ENCODE data around the gene NFASC.

NFASC gene

DNA sequence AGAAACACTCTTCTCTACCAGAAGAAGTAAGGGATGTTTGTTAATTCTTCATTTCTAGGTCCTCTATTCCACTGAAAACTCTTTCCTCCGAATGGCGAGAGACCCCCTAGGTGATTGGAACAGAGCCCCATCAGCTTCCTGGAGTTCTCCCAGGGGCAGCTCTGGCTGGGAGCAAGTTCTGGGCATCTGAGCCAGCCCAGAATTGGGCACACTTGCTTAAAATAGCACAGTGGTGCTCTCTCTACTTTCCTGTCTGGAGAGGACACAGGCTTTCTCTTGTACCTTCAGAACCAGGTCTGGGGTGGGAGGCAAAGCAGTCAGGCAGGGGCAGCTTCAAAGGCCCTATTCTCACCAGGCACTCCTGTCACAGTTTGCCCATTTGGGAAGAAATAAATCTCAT, 89.2 kb downstream of the NFASC start:
- DNase-seq (ENCODE audit: low spot score) = no peak

DNA sequence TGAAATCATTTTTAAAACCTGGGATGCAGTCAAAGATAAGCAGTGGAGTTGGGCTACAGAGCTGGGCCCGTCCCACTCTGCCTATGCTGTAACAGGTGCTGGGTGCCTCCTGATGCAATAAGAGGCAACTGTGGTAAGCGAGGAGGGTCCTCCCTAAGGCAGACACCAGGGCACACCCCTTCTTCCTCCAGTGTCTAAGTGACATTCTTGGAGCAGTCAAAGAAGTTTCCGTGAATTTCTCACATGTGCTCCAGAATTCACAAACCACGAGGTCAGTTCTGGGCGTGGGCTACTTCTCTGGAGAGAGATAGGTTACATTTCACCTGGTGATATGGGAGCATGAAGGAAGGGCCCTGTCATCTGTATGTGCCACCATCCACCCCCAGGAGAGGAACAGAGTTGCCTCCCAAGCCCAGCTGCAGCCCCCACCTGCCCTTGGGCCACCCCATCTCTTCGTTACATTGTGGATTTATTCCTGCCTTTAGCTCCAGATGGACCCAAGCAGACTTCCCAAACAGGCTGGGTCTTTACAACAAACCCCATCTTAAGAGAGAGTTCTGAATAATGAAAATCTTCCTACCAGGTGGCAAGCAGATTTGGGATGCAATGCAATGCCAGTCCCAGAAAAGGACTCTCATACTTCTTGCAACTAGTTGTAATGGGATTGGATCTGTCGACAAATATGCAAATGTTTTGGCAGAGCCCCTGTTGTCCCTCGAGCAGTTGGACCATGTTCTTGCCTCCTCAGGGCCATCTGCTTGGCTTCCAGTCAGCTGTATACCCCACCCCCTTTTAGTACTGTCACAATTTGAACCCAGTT, 89.9 kb downstream of the NFASC start:
- peak; percentile 30 for DNase-seq (ENCODE audit: low spot score)

- DNase-seq (ENCODE audit: low spot score) = no peak
Observed at GRCh38 chr1:204961765-204962419, 91.2 kb downstream of the NFASC start.

GRCh38 chr1:204962742-204963632, 92.3 kb downstream of the NFASC start:
- no peak for DNase-seq (ENCODE audit: low spot score)

DNA sequence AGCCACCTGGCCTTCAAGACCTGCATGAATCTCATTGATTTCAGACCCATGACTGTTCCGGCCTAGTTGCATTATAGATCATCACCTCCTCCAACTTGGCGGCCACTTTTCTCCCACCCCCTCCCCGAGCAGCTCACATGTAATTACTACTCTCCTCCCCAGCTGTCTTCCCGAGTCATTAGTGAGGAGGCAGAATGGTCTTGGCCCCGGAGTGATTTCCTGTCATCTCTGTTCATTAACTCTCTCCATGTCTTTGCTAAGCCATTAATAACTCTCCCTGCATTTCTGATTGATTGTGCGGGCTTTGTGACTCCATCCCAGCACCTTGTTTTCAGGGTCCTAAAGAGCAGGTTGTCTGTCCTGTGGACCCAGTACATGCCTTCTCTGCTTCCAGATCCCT, 96.8 kb downstream of the NFASC start:
- no peak for DNase-seq (ENCODE audit: low spot score)

- no peak for DNase-seq (ENCODE audit: low spot score)
Observed at GRCh38 chr1:204968135-204968534, 97.5 kb downstream of the NFASC start.

DNA sequence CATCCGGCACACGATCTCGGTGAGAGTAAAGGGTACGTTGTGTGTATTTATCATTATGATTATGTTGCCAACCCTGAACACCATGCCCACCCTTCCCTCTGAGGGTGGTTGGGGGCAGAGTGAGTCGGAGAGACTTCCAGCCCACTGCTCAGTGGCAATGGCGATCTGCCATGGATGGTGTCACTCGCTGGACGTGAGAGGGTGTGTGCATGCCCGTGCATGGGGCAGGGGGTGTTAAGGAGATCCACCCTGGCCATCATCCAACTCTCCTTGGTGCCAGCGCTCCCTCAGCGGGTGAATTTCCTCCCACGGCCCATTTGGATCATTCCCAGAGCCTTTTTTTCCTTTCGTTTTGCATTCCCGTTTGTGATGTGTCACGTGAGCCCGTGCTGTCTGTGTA, 98.3 kb downstream of the NFASC start:
- DNase-seq (ENCODE audit: low spot score) = no peak

- no peak for DNase-seq (ENCODE audit: low spot score)
Observed at GRCh38 chr1:204970937-204971336, 100.3 kb downstream of the NFASC start.

DNA sequence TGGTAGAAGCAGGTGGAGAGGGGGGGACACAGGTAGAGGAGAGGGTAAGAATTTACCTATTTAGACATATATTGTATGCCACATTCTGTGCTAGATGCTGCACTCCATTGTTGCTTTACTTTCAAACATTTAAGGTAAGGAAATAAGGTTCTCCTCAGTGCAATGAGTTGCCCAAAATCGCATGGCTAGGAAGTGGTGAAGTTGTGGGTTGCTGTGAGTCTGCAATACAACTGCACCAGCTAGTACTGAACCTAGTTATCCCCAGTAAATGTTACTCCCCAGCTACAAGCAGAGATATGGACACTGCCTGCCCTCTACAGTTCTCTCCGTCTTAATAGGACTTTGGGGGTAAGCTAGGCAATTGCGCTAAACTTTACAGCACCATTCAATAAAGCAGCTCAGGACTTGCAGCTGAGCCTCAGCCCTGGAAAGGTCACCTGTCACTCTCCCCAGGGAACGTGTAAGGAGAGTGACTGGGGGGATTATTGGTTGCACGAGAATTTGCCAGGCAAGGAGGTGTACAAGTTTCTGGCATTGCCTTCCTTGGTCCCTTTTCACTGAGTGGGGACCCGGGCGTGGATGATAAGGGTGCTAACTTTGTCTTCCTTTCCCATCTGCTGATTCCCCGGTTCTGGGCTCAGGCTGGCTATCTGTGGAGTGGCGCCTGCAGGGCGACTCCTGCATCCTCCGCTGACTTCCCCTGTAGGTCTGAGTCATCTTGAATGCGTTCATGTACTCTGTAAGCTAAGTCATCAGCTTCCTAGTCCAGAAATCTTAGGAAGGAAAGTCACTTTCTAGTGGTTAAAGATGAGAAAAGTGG, 101.1 kb downstream of the NFASC start:
- peak; percentile 20 for DNase-seq (ENCODE audit: low spot score)

GRCh38 chr1:204972426-204972825, 101.8 kb downstream of the NFASC start:
- no peak for DNase-seq (ENCODE audit: low spot score)

DNA sequence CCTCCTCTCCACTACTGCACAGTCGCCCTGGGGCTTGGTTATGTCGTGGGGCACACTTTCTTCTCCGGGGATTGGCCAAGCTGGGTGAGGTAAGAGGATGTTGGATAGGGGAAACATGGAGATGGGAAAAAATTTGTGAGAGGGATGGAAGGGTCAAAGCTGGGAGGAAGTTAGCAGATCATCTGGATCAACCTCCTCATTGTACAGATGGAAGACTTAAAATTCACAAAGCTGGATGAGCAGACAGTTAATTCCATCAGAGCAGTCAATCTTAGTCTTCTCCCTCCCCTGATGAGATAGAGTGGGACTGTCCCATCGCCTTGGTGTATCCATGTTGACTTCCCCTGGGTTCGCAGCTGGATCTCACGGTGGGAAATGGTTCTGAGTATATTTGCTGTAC, 102.8 kb downstream of the NFASC start:
- DNase-seq (ENCODE audit: low spot score) = no peak

DNA sequence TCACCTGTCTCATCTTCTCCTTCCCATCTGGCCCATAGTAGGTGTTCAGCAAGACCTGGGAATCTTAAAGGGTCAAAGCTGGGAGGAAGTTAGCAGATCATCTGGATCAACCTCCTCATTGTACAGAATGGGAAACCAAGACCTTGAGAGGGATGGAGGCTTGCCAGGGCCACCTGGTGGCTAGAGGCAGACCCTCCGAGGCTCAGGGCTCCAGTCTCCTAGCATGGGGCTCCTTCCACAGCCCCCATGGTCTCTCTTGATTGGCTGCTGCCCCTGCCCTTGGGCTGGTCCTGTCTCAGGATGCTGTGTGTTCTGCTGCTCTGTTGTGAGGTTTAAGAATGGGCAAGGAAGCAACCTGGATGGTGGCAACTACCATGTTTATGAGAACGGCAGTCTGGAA, 103.7 kb downstream of the NFASC start:
- no peak for DNase-seq (ENCODE audit: low spot score)

DNA sequence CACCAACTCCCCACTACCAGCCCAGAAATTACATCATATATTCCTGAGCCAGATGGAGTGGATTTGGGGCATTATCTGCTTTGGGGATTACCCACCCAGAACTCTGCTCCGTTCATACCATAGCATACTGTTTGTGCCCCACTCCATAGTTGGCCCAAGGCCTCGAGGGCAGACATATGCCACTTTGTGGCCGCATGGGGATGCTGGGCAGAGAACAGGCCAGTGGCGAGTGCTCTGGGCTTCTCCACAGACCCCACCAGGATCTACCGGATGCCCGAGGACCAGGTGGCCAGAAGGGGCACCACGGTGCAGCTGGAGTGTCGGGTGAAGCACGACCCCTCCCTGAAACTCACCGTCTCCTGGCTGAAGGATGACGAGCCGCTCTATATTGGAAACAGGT, 104.4 kb downstream of the NFASC start:
- DNase-seq (ENCODE audit: low spot score) = no peak

GRCh38 chr1:204975568-204976235, 105.0 kb downstream of the NFASC start:
- peak; percentile 32 for DNase-seq (ENCODE audit: low spot score)

DNA sequence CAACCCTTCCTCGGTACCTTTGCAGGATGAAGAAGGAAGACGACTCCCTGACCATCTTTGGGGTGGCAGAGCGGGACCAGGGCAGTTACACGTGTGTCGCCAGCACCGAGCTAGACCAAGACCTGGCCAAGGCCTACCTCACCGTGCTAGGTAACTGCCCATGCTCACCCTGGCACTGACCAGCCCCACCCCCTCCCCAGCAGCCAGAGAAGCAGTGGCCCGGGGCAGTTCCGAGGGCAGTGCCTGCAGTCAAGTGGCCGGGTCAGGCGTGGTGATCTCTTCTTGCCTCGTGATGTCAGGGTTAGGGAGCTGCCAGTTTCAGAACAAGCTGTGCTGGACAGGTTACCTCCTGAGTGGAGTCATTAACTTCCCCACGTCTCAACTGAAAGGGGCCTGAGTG, 106.0 kb downstream of the NFASC start:
- DNase-seq (ENCODE audit: low spot score) = no peak

- DNase-seq (ENCODE audit: low spot score) = no peak
Observed at GRCh38 chr1:204977318-204977717, 106.7 kb downstream of the NFASC start.

- no peak for DNase-seq (ENCODE audit: low spot score)
Observed at GRCh38 chr1:204978782-204979181, 108.1 kb downstream of the NFASC start.

DNA sequence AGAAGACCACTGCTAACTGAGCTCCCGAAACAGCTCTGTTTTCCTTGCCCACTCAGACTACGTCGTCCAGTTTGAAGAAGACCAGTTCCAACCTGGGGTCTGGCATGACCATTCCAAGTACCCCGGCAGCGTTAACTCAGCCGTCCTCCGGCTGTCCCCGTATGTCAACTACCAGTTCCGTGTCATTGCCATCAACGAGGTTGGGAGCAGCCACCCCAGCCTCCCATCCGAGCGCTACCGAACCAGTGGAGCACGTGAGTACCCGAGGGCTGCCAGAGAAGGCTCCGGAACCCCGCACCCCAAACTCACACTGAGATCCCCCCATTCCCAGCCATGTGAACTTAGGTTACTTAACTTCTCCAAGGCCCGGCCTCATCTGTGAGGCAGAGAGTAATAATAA, 108.6 kb downstream of the NFASC start:
- DNase-seq (ENCODE audit: low spot score) = no peak

GRCh38 chr1:204979891-204980649, 109.4 kb downstream of the NFASC start:
- no peak for DNase-seq (ENCODE audit: low spot score)

DNA sequence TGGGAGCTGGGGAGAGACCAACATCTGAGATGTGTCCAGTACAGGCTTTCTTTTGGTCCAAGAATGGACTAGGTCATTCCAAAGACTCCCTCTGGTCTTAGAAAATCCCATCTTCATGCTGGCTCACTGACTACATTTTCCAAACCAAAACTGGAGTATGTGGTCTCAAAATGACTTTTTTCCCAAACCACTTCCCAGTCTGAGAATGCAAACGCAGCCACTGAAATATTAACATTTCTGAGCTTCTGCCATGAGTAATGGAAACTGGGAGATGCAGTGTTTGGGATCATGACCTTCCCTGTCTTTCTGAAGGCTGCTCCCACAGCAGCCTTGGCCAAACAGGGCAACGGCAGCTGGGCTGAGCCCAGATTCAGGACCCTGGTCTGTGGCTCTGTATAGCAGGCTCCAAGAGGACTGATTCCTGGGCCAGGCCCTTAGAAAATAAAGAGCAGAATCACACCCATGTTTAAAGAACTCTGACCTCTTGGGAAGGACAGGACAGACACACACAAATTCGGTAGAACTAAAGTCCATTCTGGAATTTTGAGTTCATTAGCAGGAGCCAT, 110.3 kb downstream of the NFASC start:
- no peak for DNase-seq (ENCODE audit: low spot score)
